GM23338 (cell line): ENCODE measurements around the gene ZDHHC4. TPM values are rescaled to one million over a fixed set of nuclear protein-coding genes. Genes with fewer than 3 reads are reported as not detected.

Experiments
- ATAC-seq: fragments of 200-7000 bp; cut with Tn5 transposase; 3 replicates; pipeline ENCODE4 v1.9.1; 2020
- DNase-seq: peaks from one replicate; pipeline ENCODE4 v3.0.0-alpha.2; 2015; ENCODE audit warnings: low spot score
- H2AFZ ChIP-seq: fragments of 200-600 bp; sonication (generic); 2 replicates; pipeline ENCODE4 v1.8.0; 2016; ENCODE audit warnings: antibody characterized with exemption, mild to moderate bottlenecking, moderate library complexity
- H3F3A ChIP-seq: fragments of 200-600 bp; sonication (generic); replicated peaks from 2 replicates; pipeline ENCODE4 v1.8.0; 2017; ENCODE audit warnings: antibody characterized with exemption, mixed run types, low read depth
- H3K27ac ChIP-seq: fragments of 200-600 bp; sonication (generic); 2 replicates; pipeline ENCODE4 v1.6.1; 2016; ENCODE audit warnings: low read depth
- H3K27me3 ChIP-seq: fragments of 200-600 bp; sonication (generic); 2 replicates; pipeline ENCODE4 v1.8.0; 2016; ENCODE audit warnings: mild to moderate bottlenecking, mixed run types, moderate library complexity; ENCODE audit not compliant: insufficient read depth
- H3K36me3 ChIP-seq: fragments of 200-600 bp; sonication (generic); 2 replicates; pipeline ENCODE4 v1.8.0; 2016; ENCODE audit warnings: mild to moderate bottlenecking; ENCODE audit not compliant: insufficient read depth
- H3K4me1 ChIP-seq: fragments of 200-600 bp; sonication (generic); 2 replicates; pipeline ENCODE4 v1.8.0; 2016; ENCODE audit warnings: mild to moderate bottlenecking, moderate library complexity; ENCODE audit not compliant: insufficient read depth
- H3K4me2 ChIP-seq: fragments of 200-600 bp; sonication (generic); 2 replicates; pipeline ENCODE4 v1.7.1; 2017; ENCODE audit warnings: mixed run types
- H3K4me3 ChIP-seq: fragments of 200-600 bp; sonication (generic); 2 replicates; pipeline ENCODE4 v1.6.1; 2016; ENCODE audit warnings: mixed run types
- H3K79me2 ChIP-seq: fragments of 200-600 bp; sonication (generic); replicated peaks from 2 replicates; pipeline ENCODE4 v1.8.0; 2017; ENCODE audit warnings: mild to moderate bottlenecking; ENCODE audit not compliant: insufficient read depth
- H3K9me2 ChIP-seq: fragments of 200-600 bp; sonication (generic); 2 replicates; pipeline ENCODE4 v1.8.0; 2017; ENCODE audit not compliant: insufficient read depth
- H4K20me1 ChIP-seq: fragments of 200-600 bp; sonication (generic); replicated peaks from 2 replicates; pipeline ENCODE4 v1.8.0; 2017; ENCODE audit warnings: mild to moderate bottlenecking; ENCODE audit not compliant: insufficient read depth
- H3K27ac Mint-ChIP-seq: 2 replicates; pipeline ENCODE4 v1.8.0; 2020; ENCODE audit warnings: inconsistent platforms, mild to moderate bottlenecking, moderate library complexity, mixed read lengths
- H3K27me3 Mint-ChIP-seq: 3 replicates; pipeline ENCODE4 v1.8.0; 2022; ENCODE audit warnings: low read depth, mild to moderate bottlenecking, moderate library complexity, mixed read lengths, inconsistent platforms; ENCODE audit not compliant: insufficient read depth, poor library complexity
- H3K36me3 Mint-ChIP-seq: 3 replicates; pipeline ENCODE4 v1.8.0; 2021; ENCODE audit warnings: low read depth, mild to moderate bottlenecking, inconsistent platforms, moderate library complexity, mixed read lengths
- H3K4me1 Mint-ChIP-seq: 3 replicates; pipeline ENCODE4 v1.8.0; 2020; ENCODE audit warnings: mild to moderate bottlenecking, inconsistent platforms, mixed read lengths
- H3K4me3 Mint-ChIP-seq: 3 replicates; pipeline ENCODE4 v1.8.0; 2021; ENCODE audit warnings: moderate library complexity, mild to moderate bottlenecking, inconsistent platforms, mixed read lengths
- H3K9me3 Mint-ChIP-seq: 3 replicates; pipeline ENCODE4 v1.8.0; 2020; ENCODE audit warnings: moderate library complexity, mild to moderate bottlenecking, inconsistent platforms, mixed read lengths
- CREB1 ChIP-seq: fragments of 250-450 bp; sonication (Bioruptor Pico); IDR thresholded peaks from 2 replicates; pipeline ENCODE4 v1.5.0; 2020; ENCODE audit warnings: low read depth, mild to moderate bottlenecking, moderate library complexity
- CTCF ChIP-seq, 2 experiments: fragments of 200-600 bp in 1 of 2; sonication (generic) in 1 of 2; conservative IDR thresholded peaks; 2 replicates each; pipeline versions ENCODE4 v1.5.1 to v1.6.1; 2016 to 2017; ENCODE audit warnings: antibody characterized with exemption in 2 of 2, low read depth in 2 of 2, mild to moderate bottlenecking in 2 of 2, moderate library complexity in 1 of 2
- EZH2 ChIP-seq: fragments of 200-600 bp; sonication (generic); IDR thresholded peaks from one replicate; pipeline ENCODE4 v1.8.0; 2017; ENCODE audit warnings: antibody characterized with exemption, mild to moderate bottlenecking, low read depth; ENCODE audit not compliant: unreplicated experiment
- EZH2phosphoT487 ChIP-seq: fragments of 200-600 bp; sonication (generic); IDR thresholded peaks from one replicate; pipeline ENCODE4 v1.8.1; 2018; ENCODE audit warnings: antibody characterized with exemption; ENCODE audit not compliant: unreplicated experiment
- JUNB ChIP-seq: IDR thresholded peaks from one replicate; pipeline ENCODE4 v1.6.1; 2016; ENCODE audit warnings: antibody characterized with exemption; ENCODE audit not compliant: unreplicated experiment
- POLR2AphosphoS5 ChIP-seq: IDR thresholded peaks from 2 replicates; pipeline ENCODE4 v1.6.1; 2016; ENCODE audit warnings: antibody characterized with exemption, low read depth
- REST ChIP-seq: IDR thresholded peaks from one replicate; pipeline ENCODE4 v1.6.1; 2018; ENCODE audit warnings: antibody characterized with exemption; ENCODE audit not compliant: unreplicated experiment
- STAT1 ChIP-seq: IDR thresholded peaks from one replicate; pipeline ENCODE4 v1.6.1; 2016; ENCODE audit warnings: antibody characterized with exemption; ENCODE audit not compliant: unreplicated experiment
- ZNF462 ChIP-seq: fragments of 250-450 bp; sonication (Bioruptor Pico); IDR thresholded peaks from 2 replicates; pipeline ENCODE4 v1.5.0; 2020; ENCODE audit warnings: mild to moderate bottlenecking, moderate library complexity
- polyA plus RNA-seq: library from polyadenylated mRNA; unstranded; fragments of >200 nt; fragmentation: Nextera tagmentation; extraction: Ambion mirVana; gene quantifications from 2 replicates; pipeline ENCODE4 v1.2.1, GENCODE V29; 2016
- total RNA-seq: library from RNA; depleted of rRNA; stranded (reverse); fragments of >200 nt; shearing (Covaris generic); gene quantifications from 2 replicates; pipeline ENCODE4 v1.2.3, GENCODE V29; 2014

ZDHHC4 gene
- total and polyA plus RNA-seq, 2 experiments from 2014 or later = 31.2 to 58.9 TPM

- TF ChIP-seq REST = no peak
- TF ChIP-seq CREB1 = no peak
- no peak for TF ChIP-seq EZH2phosphoT487
- TF ChIP-seq CTCF (conservative IDR thresholded peaks at IDR 0.05; ENCODE audit: low read depth in 2 of 2) = no peak
Measured at GRCh38 chr7:6546498-6547251, 30.6 kb upstream of the ZDHHC4 start (continued).

GRCh38 chr7:6547400-6547799, 29.9 kb upstream of the ZDHHC4 start:
- Mint-ChIP-seq H3K4me3 (no peak overlapping the region), H3K27ac (no peak overlapping the region), H3K4me1 (no peaks in the 10 kb centered on the region; the same call in 2 of the 3 replicates), H3K27me3 (peaks cover 9% of the 10 kb centered on the region), H3K36me3 (no peaks in the 10 kb centered on the region), H3K9me3 (no peaks in the 10 kb centered on the region; the same call in 2 of the 3 replicates)
- ATAC-seq = no peak
- Histone ChIP-seq H4K20me1 (no peaks in the 10 kb centered on the region), H2AFZ (no peak overlapping the region), H3K36me3 (no peaks in the 10 kb centered on the region), H3K4me2 (no peak overlapping the region), H3K27me3 (no peaks in the 10 kb centered on the region), H3F3A (no peaks in the 10 kb centered on the region), H3K9me2 (no peaks in the 10 kb centered on the region), H3K79me2 (no peaks in the 10 kb centered on the region), H3K4me3 (no peak overlapping the region), H3K27ac (no peak overlapping the region), H3K4me1 (no peaks in the 10 kb centered on the region)
- DNase-seq = no peak
- TF ChIP-seq JUNB = no peak
- TF ChIP-seq EZH2phosphoT487 = no peak
- no peak for TF ChIP-seq EZH2
- no peak for TF ChIP-seq ZNF462 (CRISPR knock-in tag)
- TF ChIP-seq STAT1 = no peak
- TF ChIP-seq REST = no peak
- no peak for TF ChIP-seq POLR2AphosphoS5
